ENCODE data around the gene CALN1.

The CALN1 gene

DNA sequence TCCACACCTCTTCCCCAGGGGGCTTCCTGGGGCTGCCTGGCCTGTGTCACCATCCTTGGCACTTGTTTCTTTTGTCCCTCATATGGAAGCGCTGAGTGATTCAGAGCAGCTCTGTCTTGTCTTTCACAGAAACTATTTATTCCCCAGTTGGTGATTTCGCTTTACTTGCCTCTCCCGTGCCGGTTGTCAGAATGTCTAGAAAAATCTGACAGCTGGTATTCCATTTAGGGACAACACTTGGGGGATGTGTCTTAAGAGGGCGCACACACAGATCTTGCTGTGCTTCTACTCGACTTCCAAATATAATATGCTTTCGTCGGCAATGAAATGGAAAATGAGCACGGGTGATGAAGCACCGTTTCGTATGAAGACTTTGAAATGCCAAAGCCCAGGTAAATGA, 611.8 kb downstream of the CALN1 start:
- DNase-seq (ENCODE audit: low read depth in 2 of 2): no peak

DNA sequence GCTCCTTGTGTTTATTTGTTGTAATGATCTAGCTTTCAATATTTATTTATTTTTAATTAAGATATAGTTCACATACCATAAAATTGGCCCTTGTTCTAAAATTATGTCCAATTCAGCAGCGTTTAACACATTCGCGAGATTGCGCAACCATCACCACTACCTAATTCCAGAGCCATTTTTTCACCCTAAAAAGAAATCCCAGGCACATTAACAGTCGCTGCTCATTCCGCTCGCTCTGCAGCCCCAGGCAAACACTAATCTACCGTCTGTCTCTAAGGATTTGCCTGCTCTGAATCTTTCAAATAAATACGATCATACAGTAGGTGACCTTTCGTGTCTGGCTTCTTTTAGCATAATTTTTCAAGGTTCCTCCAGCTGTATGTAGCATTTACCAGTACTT, 616.7 kb downstream of the CALN1 start:
- DNase-seq (ENCODE audit: low read depth in 2 of 2): no peak

DNA sequence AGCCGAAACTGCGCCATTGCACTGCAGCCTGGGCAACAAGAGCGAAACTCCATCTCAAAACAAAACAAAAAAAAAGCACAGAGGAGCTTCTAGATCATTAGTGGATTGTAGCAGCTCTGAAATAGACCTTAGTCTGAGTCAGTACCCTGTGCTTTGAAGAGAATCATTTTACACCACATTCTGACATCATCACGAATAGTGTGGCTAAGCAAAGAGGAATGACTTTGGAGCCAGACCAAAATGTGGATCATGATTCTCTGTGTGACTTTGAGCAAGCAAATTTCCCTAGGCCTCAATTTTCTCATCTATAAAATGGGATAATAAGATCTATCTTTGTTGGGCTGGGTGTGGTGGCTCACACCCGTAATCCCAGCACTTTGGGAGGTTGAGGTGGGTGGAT, 618.9 kb downstream of the CALN1 start:
- DNase-seq (ENCODE audit: low read depth in 2 of 2): no peak

DNA sequence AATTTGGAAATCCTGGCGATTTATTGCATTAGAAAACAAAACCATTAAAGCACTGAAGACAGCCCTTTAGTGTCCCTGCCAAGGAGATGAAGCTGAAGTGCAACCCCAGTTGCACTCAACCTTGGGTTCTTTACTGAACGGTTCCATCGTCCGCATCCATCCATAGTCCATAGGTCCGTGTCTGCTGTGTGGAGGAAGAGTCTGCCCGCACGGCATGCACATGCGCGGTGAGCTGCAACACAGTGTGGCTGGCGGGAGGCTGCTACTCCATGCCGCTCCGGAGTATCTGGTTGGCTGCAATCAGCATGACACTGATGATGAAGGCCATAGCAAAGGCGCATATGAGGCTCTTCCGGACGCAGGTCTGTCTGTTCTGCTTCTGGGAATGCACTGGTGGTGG, 624.6 kb downstream of the CALN1 start:
- no peak for DNase-seq (ENCODE audit: low read depth in 2 of 2)

DNA sequence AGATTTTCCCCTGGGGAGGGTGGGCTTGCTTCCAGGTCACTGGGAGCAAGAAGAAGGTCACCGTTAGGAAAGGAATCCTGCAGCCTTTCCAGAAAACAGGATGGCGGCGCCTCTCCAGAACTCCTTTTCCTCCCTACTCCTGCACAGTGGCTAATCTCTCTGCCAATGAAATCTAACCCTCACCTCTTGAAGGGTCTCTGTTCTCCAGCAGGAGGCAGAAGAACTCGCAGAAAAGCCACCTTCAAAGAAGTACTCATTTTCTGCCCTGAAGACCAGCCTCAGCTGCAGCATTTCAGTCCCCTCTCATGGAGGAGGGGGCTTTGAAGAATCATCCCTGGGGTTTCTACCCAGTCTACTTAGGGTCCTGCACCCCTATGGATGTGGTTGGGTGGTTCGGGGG, 626.9 kb downstream of the CALN1 start:
- no peak for DNase-seq (ENCODE audit: low read depth in 2 of 2)

DNA sequence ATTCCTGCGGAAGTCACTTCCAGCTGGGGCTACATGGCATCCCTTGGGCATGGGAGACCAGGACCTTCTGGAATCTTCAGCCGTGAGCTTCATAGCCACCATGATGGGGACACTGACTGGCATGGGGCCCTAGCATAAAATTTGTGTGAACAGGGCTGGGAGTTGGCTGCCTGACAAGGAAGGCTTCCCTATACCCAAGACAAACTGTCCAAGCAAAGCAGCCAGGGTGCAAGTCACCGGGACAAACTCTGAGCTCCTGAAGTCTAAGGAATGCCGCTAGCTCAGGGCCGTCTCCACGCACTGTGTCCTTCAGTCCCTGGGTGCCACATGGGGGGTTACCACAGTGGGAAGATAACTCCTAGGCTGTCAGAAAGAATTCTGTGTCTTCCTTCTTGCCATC, 627.4 kb downstream of the CALN1 start:
- no peak for DNase-seq (ENCODE audit: low read depth in 2 of 2)

DNA sequence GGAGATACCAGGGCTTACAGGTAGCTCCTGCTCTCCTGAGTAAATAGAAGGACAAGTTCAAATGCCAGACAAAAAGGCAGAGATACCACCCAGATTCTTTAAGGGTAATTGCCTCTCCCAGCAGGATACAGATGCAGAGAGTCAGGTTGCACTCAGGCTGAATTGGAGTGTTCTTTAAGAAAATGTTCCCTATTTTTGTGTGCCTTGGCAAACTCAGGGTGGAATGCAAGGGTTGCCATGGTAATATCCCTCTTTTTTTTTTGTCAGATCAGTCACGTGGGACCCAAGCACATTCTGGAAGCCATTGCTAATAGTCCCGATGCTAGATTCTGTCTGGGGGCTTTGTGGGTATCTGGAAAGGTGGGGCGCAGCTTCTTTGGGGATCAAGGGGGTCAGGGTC, 628.0 kb downstream of the CALN1 start:
- no peak for DNase-seq (ENCODE audit: low read depth in 2 of 2)

DNA sequence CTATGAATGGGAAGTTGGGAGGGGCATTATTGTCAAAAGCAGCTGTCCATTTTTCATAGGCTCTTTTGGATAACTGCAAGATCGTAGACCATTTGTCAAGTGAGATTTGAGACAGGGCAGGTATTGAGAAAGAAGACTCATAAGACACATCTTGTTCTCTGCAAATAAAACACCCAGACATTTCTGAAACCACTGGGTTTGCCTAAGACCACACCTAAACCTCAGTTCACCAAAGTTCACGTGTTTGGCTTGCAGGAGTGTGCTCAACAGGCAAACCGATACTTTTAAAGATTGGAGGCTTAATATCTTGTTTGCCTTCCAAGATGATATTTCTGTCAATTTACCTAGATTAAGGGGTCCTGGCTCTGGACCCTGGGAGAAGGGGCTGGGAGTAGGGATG, 628.4 kb downstream of the CALN1 start:
- no peak for DNase-seq (ENCODE audit: low read depth in 2 of 2)

DNA sequence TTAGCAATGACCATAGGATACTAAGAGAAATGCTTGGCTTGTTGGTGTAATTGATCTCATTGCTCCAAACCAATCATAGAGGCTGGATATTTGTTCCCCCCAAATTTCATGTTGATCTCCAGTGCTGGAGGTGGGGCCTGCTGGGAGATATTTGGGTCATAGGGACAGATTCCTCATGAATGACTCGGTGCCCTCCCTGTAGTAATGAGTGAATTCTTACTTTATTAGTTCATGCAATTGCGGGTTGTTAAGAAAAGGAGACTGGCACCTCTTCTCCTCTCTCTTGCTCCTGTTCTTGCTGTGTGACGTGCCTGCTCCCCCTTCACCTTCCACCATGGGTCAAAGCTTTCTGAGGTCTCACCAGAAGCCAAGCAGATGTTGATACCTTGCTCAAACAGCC, 630.1 kb downstream of the CALN1 start:
- DNase-seq (ENCODE audit: low read depth in 2 of 2): no peak

DNA sequence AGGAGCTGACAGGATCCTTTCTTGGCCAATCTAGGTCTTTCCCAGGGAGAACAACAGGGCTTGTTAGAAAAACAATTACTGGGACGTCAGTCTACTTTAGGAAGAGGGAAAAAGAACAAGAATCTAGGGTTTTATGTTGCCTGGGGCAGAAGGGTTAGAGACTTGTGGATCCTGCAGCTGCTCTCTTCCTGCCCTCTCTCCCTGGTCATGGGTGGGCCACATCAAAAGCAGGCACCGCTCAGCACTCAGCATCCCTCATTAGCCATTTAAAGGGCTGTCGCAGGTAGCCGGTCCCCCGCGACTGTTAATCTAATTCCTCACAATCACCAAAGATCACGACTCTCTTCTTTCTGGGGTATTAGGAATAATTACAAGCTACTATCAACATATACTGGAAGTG, 631.9 kb downstream of the CALN1 start:
- no peak for DNase-seq (ENCODE audit: low read depth in 2 of 2)

DNA sequence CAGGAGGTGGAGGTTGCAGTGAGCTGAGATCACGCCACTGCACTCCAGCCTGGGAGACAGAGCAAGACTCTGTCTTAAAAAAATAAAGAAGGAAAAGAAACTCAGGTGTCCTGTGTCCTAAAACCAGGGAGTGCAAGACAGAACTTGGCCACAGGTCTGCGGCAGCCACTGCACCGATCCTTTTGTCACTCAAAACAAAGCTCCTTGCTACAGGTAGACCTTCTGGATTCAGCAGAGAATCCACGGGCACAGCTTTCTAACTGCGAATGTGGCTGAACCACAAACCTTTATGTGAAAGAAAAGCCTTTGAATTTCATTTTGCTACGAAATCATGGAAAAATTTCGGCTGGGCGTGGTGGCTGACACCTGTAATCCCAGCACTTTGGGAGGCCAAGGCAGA, 634.9 kb downstream of the CALN1 start:
- no peak for DNase-seq (ENCODE audit: low read depth in 2 of 2)

DNA sequence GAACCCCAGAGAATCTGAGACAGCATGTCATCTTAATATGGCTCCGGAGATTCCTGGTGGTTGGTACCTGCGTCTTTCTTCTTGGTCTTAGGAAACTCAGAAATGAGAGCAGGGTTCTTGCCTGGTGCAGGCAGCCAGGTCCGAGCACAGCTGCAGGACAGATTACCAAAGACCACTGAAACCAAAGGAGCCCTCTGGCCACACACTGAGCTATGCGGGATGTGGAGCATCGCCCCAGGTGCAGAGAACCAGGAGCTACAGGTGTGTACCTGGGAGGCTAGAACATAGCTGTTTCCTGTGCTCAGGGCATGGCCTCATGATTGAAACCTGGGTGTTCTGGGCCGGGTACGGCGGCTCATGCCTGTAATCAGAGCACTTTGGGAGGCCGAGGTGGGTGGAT, 635.4 kb downstream of the CALN1 start:
- DNase-seq (ENCODE audit: low read depth in 2 of 2): no peak

DNA sequence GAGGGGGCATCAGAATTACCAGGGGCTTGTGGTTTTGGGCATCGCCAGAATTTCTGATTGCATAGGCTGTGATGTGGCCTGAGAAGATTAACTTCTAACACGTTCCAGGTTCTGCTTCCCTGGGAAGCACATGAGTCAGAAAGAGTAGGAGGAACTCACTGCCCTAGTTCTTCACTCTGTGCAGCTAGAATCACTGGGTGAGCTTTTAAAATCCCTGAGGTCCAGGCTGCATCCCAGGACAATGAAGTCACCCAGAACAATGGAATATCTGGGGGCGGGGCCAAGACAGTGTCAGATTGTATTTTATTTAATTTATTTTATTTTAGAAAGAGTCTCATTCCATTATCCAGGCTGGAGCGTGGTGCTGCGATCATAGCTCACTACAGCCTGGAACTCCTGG, 636.5 kb downstream of the CALN1 start:
- DNase-seq (ENCODE audit: low read depth in 2 of 2): no peak

DNA sequence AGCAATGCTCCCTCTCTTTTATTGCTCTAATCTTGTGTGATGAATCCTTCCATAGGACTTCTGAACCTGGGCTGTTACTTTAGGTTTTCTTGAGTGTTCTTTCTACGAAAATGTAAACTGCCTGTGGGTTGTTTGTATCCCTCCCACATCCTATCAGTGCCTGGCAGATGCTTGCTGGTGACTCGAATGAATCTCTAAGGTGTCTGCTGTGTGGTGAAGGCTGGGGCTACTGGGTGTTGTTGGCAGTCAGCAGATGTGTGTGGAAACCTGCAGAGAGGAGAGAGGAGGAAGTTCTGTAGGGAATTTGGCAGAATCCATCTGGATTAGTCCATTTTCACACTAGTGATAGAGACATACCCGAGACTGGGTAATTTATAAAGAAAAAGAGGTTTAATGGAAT, 639.4 kb downstream of the CALN1 start:
- DNase-seq (ENCODE audit: low read depth in 2 of 2): no peak

DNA sequence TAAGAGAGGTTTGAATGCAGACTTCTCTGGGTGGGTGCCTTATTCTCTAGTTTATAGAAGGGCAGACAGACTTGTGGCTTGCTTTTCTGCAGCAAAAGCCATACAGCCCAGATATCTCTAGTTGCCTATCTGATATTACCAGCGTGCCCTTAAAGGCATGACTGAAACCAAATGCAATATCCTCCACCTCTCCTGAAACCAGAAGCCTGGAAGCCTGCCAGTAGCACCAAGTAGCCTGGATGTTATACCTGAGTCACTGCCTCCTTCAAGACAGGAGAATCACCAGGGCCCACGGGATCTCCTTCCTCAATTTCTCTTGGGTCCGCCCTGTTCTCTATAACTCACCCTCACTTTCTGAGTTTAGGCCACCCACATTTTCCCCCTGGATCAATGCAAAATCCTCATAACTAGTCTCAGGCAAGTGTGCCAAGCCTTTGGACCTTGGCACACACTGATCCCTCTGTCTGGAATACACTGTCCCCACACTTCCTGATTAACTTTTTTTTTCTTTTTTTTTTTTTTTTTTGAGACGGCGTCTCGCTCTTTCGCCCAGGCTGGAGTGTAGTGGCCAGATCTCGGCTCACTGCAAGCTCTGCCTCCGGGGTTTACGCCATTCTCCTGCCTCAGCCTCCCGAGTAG, 641.8 kb downstream of the CALN1 start:
- DNase-seq (ENCODE audit: low read depth in 2 of 2): no peak

DNA sequence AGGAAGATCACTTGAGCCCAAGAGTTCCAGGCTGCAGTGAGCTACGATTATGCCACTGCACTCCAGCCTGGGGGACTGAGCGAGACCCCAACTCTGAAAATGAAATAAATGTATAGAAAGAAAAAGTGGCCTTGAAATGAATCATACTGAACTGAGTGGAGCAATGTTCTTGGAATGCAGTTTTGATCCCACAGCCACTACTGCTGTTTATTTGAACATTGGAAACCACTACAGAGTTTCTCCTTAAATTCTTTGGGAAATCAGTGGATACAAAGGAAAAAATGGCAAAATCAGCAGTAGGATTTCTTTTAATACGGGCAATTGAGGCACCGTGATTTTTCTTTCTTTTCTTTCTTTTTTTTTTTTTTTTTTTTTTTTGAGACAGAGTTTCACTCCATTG, 642.8 kb downstream of the CALN1 start:
- no peak for DNase-seq (ENCODE audit: low read depth in 2 of 2)

DNA sequence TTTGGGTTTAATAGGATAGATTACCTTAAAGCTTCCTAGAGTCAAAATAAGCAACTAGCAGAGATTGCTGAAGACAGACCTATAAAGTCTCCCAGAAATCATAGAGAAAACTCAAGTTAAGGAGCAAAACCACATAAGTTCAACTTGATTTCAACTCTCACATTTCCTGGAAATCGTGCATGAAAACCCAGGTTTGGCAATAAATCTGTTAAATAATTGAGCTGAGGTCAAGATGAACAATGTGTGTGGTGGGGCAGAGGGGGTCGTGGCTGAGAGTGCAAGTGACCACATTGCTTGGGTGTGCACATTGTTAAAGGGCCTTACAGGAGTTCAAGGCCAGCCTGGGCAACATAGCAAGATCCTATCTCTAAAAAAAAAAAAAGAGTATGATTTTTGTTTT, 643.7 kb downstream of the CALN1 start:
- no peak for DNase-seq (ENCODE audit: low read depth in 2 of 2)

DNA sequence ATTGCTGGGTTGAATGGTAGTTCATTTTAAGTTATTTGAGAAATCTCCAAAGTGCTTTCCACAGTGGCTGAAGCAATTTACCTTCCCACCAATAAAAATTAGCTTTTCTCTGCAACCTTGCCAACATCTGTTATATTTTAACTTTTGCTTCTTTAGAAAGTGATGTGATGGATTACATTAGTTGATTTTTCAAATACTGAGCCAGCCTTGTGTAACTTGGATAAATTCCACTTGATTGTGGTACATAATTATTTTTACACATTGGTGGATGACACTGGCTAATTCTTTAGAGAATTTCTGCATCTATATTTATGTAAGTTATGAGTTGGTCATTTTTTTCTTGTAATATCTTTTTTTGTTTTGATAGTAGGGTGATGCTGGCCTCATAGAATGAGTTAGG, 646.1 kb downstream of the CALN1 start:
- DNase-seq (ENCODE audit: low read depth in 2 of 2): no peak

DNA sequence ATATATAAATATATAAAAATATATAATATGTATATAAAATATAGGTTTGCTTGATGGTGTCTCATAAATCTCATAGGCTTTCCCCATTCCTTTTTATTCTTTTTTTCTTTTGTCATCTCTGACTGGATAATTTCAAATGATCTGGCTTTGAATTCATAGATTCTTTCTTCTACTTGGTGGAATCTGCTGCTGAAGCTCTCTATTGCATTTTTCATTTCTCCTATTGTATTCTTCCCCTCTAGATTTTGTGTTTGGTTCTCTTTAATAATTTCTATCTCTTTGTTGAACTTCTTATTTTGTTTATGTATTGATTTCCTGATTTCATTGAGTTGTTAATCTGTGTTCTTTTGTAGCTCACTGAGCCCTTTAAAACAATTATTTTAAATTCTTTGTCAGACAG, 650.8 kb downstream of the CALN1 start:
- DNase-seq (ENCODE audit: low read depth in 2 of 2): no peak

DNA sequence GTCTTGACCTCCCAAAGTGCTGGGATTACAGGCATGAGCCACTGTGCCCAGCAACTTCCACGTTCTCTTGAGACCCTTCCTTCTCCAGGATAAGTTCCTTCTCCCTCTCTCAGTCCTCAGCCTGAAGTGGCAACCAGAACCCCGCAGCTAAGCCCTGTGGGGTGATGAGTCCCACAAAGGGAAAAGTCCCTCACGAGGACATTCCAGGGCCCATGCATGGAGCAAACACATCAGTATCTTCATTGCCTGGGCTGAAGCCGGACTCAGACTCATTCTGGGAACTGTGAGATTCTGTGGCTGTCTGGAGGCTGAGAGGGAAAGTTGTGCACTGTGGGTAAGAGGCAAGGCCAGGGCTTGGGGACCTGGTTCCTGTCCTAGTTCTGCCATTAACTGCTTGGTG, 657.3 kb downstream of the CALN1 start:
- no peak for DNase-seq (ENCODE audit: low read depth in 2 of 2)

DNA sequence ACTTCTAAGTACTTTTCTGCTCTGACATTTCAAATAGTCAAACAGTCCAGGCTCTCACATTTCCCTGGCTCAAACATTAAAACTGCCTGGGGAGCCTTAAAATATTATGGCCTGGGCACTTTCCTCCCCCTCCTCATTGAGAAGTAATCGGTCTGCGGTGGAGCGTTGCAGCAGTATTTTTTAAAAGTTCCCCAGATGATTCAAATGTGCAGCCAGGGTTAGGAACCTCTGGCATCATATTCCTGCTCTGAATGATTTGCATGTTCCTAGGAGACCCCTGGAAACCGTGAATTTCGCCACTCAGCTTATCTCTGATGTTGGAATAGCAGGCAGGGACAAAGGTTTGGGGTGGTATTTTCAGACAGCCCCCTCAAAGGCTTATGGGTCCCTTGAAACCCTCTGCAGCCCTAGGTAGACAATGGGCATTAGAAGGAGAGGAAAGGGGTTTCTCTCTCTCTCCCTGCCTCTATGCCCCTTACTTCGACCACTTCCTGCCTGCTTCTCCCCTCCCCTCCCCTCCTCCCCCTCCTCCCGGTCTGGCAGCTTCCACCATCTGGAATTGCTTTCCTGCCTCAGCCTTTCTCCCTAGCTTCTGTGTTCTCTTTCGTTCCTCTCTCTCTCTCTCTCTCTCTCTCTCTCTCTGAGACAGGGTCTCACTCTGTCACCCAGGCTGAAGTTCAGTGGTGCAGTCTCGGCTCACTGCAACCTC, 658.0 kb downstream of the CALN1 start:
- no peak for DNase-seq (ENCODE audit: low read depth in 2 of 2)

DNA sequence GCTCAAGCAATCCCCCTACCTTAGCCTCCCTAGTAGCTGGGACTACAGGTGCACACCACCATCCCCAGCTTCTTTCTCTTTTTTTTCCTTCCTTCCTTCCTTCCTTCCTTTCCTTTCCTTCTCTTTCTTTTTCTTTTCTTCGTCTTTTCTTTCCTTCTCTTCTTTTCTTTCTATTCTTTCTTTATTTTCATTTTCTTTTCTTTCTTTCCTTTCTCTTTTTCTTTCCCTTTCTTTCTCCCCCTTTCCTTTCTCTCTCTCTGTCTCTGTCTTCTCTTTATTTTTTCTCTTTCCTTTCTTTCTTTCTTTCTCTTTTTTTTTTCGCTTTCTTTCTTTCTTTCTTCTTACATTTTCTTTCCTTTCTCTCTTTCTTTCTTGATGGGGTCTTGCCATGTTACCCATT, 658.9 kb downstream of the CALN1 start:
- no peak for DNase-seq (ENCODE audit: low read depth in 2 of 2)

DNA sequence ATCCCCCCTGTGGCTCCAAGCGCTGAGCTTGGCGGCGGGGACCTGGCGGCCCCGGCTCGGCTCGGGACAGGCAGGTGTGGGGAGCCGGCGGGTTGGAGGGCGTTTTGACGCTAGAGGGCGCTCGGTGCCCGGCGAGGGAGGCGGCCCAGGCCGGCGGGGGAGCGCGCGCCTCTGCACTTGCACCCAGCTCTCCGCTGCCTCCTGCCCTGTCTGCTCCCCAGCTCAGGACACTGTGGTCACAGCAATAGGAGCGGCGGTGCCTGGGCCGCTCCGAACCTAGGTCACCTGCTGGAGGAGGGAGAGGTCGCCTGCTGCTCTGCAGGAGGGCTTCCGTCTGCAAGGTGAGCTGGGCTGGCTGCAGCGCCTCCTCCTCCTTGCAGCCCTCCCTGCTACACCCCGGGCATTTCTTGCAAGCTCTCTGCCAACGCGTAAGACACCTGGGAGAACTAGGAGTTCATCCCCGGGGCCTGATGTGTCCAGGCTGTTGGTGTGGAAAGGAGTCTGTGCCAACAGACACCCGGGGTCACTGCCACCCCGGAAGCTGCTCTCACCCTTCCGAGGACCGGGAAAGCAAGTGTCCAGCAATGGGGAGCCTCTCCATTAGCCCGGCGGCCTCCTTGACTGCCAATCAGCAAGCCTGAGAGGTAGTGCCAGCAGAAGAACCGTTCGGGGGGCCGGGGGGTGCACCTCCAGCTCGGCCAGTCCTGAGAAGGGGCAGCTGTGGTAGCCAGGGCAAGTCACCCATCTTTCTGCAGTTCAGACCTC, 659.8 kb downstream of the CALN1 start:
- DNase-seq (ENCODE audit: low read depth in 2 of 2): peak in 1 of 2 experiments; percentile 33
